Measurements from ENCODE around the gene TNC.

TNC gene

GRCh38 chr9:115084157-115084556 is 33.8 kb downstream of the TNC start:
- Histone ChIP-seq H3K36me3 (ENCODE audit: low read length) (no peaks in the 10 kb centered on the region), H3K27ac (ENCODE audit: low read depth, low read length) (no peak overlapping the region), H3K4me2 (ENCODE audit: low read depth, low read length, poor library complexity, severe bottlenecking) (no peak overlapping the region), H3K4me3 (ENCODE audit: insufficient read depth, low read length, poor library complexity, severe bottlenecking) (no peak overlapping the region), H3K9me2 (replicated peaks; ENCODE audit: insufficient read depth, low read length) (no peaks in the 10 kb centered on the region), H4K20me1 (ENCODE audit: low read depth, low read length) (no peaks in the 10 kb centered on the region), H2AFZ (ENCODE audit: low read depth, low read length, severe bottlenecking) (no peak overlapping the region), H3K9ac (ENCODE audit: low read length) (no peak overlapping the region), H3K79me2 (ENCODE audit: insufficient read depth, low read length) (no peaks in the 10 kb centered on the region), H3K27me3 (ENCODE audit: low read length) (no peaks in the 10 kb centered on the region), H3F3A (ENCODE audit: insufficient read depth) (no peaks in the 10 kb centered on the region), H3K9me3 (ENCODE audit: insufficient read depth, low read length) (no peaks in the 10 kb centered on the region)
- TF ChIP-seq CTCF (IDR thresholded peaks at IDR 0.05; ENCODE audit: insufficient read depth, low read length, poor library complexity, severe bottlenecking) = no peak
- no peak for TF ChIP-seq EZH2phosphoT487 (conservative IDR thresholded peaks at IDR 0.05; ENCODE audit: low read length)

GRCh38 chr9:115080242-115080641 is 37.7 kb downstream of the TNC start:
- no peak overlapping the region for H2AFZ ChIP-seq (ENCODE audit: low read depth, low read length, severe bottlenecking)
- H3K9ac ChIP-seq (ENCODE audit: low read length) = no peak overlapping the region
- no peaks in the 10 kb centered on the region for H3K79me2 ChIP-seq (ENCODE audit: insufficient read depth, low read length)
- no peaks in the 10 kb centered on the region for H3F3A ChIP-seq (ENCODE audit: insufficient read depth)
- no peak overlapping the region for H3K27ac ChIP-seq (ENCODE audit: low read depth, low read length)
- H4K20me1 ChIP-seq (ENCODE audit: low read depth, low read length) = no peaks in the 10 kb centered on the region
- no peak overlapping the region for H3K4me2 ChIP-seq (ENCODE audit: low read depth, low read length, poor library complexity, severe bottlenecking)
- TF ChIP-seq CTCF (IDR thresholded peaks at IDR 0.05; ENCODE audit: insufficient read depth, low read length, poor library complexity, severe bottlenecking) = no peak
- no peak for TF ChIP-seq EZH2phosphoT487 (conservative IDR thresholded peaks at IDR 0.05; ENCODE audit: low read length)
- H3K9me2 ChIP-seq (replicated peaks; ENCODE audit: insufficient read depth, low read length) = no peaks in the 10 kb centered on the region
- no peaks in the 10 kb centered on the region for H3K9me3 ChIP-seq (ENCODE audit: insufficient read depth, low read length)
- H3K27me3 ChIP-seq (ENCODE audit: low read length) = no peaks in the 10 kb centered on the region
- H3K4me3 ChIP-seq (ENCODE audit: insufficient read depth, low read length, poor library complexity, severe bottlenecking) = no peak overlapping the region
- no peaks in the 10 kb centered on the region for H3K36me3 ChIP-seq (ENCODE audit: low read length)

- H3K27me3 ChIP-seq (ENCODE audit: low read length) = no peaks in the 10 kb centered on the region
- H3K4me2 ChIP-seq (ENCODE audit: low read depth, low read length, poor library complexity, severe bottlenecking) = no peak overlapping the region
- no peak overlapping the region for H3K27ac ChIP-seq (ENCODE audit: low read depth, low read length)
- no peaks in the 10 kb centered on the region for H3K36me3 ChIP-seq (ENCODE audit: low read length)
- no peaks in the 10 kb centered on the region for H3K9me3 ChIP-seq (ENCODE audit: insufficient read depth, low read length)
- no peak overlapping the region for H3K9ac ChIP-seq (ENCODE audit: low read length)
- TF ChIP-seq EZH2phosphoT487 (conservative IDR thresholded peaks at IDR 0.05; ENCODE audit: low read length) = no peak
- no peak for TF ChIP-seq CTCF (IDR thresholded peaks at IDR 0.05; ENCODE audit: insufficient read depth, low read length, poor library complexity, severe bottlenecking)
- no peaks in the 10 kb centered on the region for H3K9me2 ChIP-seq (replicated peaks; ENCODE audit: insufficient read depth, low read length)
- no peaks in the 10 kb centered on the region for H3F3A ChIP-seq (ENCODE audit: insufficient read depth)
- no peaks in the 10 kb centered on the region for H4K20me1 ChIP-seq (ENCODE audit: low read depth, low read length)
- no peaks in the 10 kb centered on the region for H3K79me2 ChIP-seq (ENCODE audit: insufficient read depth, low read length)
- H2AFZ ChIP-seq (ENCODE audit: low read depth, low read length, severe bottlenecking) = no peak overlapping the region
- H3K4me3 ChIP-seq (ENCODE audit: insufficient read depth, low read length, poor library complexity, severe bottlenecking) = no peak overlapping the region
Observed at GRCh38 chr9:115079156-115079555, 38.8 kb downstream of the TNC start.

All from SU-DHL-6 (cell line).